HG03103 (cell line): ENCODE results near the gene MEAK7.

ENCODE experiments used
- ATAC-seq: cut with Tn5 transposase; IDR thresholded peaks from one replicate; pipeline ENCODE4 v1.9.1; 2021; ENCODE audit warnings: low read depth; ENCODE audit not compliant: unreplicated experiment

Gene MEAK7

DNA sequence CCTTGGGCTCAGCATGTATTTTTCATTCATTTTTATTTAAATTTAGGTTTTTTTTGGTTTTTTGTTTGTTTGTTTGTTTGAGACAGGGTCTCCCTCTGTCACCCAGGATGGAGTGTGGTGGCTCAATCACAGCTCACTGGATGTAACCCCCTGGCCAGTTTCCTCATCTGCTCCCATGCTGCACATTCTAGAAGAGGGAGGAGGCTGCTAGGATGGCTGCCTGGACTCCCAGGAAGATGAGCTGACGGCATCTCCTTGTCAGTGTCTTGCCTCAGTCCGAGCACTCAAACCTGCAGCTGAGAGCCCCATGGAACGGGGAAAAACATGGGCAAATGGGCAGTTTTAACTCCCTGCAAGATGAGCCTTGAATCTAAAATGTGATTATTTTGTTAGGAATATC, 7.5 kb downstream of the MEAK7 start:
- ATAC-seq, result no peak

DNA sequence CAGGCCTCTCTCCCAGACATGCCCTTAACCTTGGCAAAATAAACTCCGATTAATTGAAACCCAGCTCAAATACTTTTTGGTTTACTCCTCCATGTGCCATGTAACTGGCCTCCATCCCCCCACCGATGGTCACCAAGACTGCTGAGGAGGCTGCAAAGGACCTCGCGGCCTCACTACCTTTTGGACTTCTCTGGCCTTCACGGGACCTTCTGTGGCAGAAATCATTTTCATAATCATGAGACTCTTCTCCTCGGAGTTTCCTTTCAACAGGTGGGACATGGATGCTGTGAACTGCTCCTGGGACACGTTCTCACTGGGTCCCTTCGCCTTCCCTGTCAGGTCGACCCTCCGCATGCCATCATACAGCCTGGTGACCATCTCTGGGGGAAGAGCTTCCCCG, 9.0 kb downstream of the MEAK7 start:
- no peak for ATAC-seq

DNA sequence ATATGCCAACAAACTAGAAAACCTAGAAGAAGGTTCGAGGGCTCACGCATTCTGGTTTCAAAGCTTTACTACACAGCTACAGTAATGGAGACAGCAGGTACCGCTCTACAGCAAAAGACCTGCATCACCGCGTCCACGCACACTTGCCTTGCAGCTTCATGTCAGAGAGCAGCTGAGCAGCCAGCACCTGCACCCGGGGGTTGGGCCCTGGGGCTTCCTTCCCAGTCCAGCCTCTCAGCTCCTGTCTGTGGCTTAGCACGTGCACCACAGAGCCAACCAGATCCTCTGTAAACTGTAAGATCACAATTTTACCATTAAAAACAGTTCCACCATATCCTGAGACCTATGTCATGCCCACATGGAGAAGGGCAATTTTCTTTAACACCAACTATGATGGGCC, 15.3 kb downstream of the MEAK7 start:
- ATAC-seq, result no peak

DNA sequence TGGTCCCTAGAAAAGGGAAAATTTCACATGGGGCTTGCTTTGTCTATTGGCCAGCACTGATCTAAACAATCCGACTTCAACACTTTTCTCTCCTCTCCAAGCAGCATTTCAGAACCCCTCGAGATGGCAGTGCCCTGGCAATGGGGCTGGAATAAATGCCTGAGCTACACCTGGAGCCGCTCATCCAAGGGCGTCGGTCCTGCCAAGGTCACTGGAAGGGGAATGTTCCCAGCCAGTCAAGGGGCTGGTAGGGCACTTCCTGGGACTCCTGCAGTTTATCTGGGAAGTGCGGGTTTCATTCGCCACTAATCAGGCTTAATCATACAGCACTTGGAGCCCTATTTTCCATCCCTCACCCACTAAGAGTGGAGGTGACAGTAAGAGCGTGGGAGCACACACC, 17.1 kb downstream of the MEAK7 start:
- no peak for ATAC-seq

DNA sequence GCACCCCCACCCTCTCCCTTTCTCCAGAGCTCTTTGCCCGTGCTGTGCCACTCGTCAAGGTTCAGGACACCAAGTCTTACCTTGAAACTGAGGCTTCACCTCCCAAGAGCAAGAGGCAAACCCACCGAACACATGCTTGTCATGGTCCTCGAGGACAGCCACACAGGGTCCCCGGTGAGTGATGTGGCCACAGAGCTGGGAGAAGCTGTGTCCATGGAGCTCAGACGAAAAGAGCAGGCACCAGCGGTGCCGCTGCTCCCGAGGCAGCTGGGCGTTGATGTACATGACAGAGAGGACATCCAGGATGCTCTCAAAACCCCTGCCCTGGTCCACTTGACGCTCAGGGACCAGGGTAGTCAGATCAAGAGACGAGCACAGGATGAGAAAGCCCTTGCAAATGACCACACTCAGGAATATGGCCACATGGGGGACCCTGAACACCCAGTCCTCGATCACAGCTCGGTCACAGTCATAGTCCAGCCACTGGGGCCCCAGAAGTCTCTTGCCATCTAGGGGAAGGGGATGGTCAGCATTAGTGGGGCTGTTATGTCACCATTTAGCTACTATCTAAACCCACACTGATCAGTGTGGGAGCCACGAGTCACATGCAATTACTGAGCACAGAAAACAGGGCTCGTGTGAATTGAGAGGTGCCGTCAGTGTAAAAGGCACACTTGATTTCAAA, 17.8 kb downstream of the MEAK7 start:
- no peak for ATAC-seq

DNA sequence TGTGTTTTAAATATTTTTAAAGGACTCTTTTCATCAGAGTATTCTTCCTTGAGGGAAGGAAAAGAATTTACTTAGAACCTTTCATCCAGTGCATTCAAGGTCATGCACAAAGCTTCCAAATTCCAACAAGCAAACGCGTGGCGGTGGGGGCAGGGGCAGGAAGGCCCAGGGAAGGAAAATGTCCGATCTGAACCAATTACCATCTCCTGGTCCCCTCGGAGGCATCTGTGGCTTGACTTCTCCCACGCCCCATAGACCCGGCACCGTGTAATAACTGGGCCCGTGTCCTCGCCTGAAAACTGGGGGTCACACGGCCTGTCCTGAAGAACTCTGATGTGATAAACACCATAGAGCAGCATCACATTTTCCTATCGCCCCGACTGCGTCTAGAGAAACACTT, 18.3 kb downstream of the MEAK7 start:
- ATAC-seq, result no peak

DNA sequence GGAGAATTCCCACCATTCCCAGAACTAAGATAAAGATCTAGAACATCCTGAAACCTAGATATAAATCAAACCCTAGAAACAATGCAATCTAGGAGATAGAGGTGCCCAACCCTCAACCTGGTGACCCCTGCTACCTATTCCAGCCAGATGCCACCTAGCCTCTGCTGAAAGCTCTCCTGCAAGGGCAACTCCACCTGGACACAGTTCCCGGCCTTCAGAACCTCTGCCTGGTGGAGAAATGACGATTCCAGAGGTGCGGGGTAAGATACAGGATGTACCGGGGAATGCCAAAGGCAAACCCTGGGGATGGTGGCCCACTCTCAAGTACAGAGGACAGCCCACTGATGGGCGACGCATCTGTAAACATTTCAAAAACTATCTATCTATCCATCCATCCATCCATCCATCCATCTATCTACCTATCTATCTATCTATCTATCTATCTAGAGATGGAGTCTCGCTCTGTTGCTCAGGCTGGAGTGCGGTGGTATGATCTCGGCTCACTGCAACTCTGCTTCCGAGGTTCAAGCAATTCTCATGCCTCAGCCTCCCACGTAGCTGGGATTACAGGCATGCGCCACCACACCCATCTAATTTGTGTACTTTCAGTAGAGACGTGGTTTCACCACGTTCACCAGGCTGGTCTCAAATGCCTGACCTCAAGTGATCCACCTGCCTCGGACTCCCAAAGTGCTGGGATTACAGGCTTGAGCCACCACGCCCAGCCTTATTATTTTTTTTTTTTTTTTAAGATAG, 19.0 kb downstream of the MEAK7 start:
- ATAC-seq, result no peak

DNA sequence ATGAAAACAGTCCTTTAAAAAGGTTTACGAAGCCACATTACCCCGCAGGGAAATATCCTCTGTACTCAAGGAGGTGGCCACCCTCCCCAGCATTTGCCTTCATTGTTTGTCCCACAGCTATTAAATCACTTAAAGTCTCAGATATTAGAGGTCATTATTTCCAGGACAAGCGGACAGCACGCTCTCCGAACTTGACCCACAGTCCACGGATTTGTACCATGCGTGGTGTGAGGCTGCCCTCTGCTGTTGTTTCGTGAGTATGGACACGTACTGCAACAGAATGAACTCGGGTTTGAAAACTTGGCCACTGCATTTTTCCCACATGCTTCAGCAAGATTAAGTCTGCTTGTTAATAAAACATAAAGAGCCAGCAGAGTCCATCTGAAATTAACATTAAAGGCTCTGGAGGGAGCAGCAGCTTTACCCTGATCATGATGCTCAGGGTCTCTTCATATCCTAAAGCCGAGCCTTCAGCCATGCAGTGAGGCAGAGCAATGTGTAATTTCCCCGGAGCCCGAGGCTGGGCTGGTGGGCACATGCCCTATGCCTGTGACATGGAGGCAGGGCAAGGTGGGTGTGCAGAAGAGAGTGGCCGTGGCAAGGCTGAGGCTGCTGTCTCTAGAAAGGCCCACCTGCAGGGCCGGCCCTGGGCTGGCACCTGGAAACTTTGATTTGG, 19.7 kb downstream of the MEAK7 start:
- no peak for ATAC-seq

DNA sequence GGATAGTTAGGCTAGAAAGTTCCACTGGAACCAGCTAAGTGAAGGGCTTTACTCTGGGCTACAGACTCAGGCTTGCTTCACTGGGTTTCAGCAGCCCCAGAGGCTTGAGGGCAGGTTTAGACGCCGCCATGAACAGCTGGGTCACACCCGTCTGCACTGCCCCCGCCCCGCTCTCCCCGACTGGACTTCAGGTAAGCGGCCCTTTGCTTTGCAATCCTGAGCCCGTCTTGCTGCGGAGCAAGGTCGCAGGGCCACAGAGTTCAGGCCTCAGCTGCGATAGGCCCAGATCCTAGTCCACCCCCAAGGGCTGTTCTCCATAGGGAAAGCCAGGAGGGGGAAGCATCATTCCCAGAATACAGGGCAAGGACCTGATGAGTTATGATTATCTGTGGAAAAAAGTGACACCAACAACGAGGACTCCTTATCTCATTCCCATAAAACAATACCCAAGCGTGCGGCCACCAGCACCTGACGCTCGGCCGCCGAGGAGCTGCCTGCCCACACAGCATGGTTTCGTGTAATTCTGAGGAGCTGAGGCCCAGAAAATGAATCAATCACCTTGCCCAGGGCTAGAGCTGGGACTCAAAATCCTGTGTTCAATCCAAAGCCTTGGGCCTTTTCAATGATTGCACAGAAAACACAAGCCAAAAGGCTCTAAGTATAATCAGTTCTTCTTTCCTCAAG, 20.4 kb downstream of the MEAK7 start:
- ATAC-seq, result no peak

DNA sequence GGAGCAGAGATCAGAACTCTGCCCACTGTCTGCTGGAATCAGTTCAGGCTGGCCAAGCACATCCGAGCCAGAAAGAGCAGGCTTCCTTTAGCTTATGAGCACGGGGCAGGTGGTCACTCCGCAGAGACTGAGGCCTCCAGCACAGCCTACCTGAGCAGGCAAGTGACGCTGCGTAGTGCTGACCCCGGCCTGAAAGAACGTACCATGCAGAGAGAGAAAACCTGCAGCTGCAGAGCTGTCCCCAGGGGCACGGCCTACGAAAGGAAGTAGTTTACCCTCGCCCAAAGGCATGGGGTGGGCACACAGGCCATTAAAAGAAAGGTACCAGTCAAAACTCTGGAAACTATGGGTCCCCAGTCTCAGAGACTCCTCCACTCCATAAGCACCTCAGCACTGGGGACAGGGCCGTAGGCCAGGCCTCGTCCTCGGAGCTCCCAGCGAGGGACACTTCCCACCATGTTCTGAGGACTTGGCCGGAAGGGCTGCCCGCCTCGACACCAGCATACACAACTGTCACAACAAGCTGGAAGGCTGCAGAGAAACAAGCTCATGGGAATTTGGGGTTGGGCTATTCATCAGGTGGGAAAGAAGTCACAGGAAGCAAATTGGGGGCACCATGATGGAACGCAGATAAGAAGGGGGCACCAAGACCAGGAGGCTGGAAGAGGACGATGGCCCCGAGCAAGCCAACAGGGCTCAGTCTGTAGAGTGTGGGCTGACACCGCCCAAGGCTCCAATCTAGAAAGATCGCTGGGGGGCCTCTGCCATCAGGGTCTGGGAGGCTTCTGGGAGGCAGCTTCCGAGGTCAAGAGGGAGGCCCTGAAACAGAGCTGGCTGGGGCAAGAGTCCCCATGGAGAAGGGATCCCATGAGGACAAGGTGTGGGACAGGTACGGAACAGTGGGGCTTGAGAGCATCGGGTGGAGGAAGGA, 21.2 kb downstream of the MEAK7 start:
- ATAC-seq, result no peak

DNA sequence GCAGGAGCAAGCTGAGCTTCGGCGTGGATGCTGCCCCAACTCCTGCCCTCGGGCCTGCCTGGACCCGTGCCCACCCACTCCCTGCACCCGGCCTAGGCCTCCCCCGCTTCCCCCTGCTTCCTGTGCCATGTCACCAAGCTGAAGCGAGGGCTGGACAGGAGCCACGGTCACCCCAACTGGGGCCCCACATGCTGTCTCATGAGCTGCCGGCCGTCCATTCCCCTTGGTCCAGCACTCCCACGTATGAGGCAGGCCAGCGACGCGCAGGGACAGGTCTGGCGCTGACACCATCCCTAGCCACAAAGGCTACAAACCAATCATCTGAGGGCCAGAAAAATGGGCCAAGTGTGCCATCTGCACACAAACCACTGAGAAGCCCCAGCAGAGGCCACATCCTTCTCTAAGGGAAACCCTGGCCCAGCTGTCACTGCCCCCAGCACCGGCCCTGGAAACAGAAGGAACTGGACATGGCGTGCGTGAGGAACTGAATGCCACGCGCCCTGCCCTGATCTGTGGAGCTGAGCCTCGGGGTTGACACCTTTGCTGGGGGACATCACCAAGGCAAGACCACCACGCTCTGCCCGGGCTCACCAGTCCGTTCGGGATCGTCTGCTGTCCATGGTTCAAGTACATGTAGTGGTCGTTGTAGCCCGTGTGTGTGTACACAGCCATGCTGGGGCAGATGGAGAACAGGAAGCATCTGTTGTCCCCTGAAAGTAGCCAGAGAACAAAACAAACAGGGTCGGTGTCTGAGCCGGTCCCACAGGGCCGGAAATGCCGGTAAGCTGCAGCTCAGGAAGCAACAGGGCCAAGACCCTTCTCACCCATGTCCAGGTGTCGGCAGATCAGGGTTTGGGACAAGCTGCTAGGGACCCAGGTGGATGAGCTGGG, 22.2 kb downstream of the MEAK7 start:
- ATAC-seq, result no peak

DNA sequence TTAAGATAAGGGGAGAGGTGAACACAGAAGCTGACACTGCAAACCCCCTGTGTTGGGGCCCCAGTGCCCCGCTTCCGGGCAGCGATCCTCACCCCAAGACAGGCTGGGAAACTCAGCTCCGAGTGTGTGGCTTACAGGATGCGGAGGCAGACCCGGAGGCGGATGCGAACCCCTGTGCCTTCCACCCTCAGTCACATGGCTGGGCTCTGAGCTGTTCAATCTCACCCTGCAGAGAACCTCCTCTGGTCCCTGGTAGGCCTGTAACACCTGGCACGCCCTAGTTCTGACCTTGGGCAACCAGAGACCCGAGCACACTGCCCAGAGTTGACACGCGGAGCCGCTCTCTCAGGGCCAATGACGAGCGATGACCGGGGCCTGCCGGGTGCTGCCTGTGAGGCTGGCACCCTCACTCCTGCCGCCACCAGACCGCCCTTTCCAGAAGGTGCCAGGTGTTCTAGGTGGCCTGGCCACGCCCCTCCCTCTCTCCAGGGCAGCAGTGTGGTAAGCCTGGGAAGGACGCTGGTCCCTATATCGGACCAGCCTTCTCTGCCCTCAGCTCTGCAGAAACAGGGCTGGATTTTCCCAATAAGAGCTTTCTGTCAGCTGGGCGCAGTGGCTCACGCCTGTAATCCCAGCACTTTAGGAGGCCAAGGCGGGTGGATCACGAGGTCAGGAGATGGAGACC, 23.3 kb downstream of the MEAK7 start:
- ATAC-seq, result no peak

DNA sequence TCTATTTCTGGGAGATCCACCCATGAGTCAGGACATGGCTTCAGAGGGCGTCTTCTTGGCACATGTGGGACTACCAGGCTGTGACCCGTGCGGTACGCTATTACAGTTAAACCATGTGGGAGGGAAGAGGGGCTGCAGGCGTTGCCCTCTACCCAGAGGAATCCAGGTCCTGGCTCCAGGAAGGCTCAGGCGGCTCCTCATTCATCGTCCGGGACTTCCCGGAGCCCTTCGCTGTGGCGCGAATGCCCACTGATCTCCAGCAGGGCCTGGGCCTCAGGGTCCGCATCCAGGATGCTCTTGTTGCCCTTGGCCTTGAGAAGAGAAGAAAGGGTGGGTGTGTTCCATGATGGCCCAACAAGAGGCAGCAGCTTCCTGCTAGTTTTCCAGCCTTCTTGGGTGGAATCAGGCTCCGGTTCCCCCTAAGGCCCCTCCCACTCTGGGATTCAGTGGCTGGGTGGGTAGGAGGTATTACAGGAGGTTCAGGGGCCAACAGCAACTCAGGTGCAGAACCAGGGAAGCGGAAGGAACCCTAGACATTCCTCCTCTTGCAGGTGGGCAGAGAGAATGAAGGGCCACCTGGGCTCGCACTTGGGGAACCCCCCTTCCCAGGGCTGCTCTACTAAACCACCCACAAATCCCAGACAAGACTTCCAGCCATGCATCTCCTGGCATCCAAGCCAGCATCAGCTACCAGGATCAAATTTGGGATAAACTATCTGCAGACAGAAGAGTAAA, 24.6 kb downstream of the MEAK7 start:
- no peak for ATAC-seq

DNA sequence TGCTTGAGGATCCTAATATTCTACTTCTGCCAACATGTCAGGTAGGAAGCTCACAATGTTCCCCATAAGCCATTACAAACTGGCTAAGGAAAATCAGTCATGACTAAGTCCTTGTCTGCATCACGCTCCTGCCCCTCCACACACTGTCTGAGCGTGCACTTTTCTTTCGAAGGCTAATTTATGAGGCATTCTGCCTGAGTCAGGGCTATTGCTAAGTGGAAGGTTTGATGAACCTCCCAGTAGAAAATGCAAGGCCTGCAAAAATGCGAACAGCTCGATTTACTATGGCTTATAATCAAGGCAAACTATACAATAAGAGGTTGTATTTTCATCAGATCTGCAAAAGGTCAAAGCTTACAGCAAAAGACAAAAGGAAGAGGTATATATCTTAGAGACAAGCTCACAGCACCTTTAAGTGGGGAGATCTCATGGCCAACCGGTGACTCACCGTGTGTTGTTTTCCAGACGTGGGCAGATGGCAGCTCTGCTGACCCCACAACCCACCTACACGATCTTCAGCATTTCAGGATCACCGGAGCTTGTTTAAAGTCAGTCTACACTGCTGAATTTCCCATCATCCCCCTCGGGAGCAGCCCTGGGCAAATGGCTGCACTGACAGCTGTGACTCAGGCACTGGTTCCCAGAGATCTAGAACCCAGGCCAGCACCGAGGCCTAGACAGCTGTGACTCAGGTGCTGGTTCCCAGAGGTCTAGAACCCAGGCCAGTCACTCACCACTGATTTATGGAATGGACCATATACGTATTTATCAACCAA, 26.1 kb downstream of the MEAK7 start:
- ATAC-seq, result no peak

DNA sequence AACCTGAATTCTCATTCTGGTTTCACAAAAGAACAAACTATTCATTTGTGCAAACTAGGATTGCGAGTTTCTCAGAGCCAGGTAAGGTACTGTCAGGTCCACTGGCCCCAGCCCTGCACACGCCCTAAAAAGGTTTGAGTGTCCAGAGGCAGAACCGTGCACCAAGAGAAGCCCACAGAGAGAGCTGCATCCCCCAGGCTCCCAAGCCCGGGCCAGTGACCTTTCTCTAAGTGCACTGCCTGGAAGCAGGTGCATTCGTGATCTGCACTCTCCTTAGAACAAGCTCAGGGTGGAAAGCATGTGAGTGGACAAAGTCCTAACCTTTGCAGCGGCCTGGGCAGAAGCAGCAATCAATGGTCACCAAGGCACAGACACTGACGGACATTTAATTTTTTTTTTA, 26.8 kb downstream of the MEAK7 start:
- no peak for ATAC-seq

DNA sequence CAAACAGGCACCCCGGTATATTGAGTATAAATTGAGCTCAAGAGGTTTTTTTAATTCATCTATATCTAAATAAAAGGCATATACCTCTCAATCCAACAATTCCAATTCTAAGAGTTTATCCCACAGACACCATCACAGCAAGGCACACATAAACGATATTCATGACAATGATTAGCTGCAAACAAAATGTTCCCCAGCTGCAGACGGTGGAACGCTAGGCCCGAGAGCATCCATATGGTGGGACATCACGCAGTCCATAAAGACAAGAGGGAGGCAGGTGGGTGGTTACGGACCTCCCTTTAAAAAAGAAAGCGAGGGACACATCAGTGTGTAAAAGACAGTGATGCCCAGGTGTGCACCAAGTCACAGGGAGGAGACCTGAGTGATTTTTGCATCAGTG, 28.1 kb downstream of the MEAK7 start:
- ATAC-seq, result no peak

DNA sequence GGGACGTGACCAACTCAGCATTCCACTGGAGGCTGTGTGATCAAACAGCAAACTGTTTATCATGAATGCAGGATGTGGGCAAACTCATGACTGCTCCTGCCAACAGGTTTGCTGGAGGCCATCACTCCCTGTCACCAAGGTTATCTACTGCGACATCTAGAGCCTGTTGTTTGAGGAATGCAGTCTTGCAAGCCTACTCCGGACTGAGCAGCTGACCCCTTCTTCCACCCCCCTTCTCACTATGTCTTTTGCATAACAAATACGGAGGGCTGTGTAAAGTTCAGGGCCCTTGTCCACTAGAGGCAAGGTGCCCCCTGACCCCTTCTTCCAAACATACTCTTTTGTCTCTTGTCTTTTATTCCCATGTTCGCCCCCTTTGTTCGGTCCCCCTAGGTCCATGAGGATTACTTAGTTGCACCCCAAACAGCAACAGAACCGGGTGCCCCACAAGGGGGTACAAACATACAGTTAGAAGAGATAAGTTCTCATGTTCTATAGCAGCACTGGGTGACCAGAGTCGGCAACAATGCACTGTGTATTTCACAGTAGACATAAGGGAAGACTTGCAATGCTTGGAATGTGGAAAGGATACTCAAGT, 28.7 kb downstream of the MEAK7 start:
- ATAC-seq, result no peak
